Fibroblast of upper back skin (primary cell): Measurements from ENCODE around the gene NFAT5.
A peak's percentile ranks its signal among the peaks of the same experiment; 100 is the strongest.
"Not testable (repeated sequence)": the region's sequence is repeated elsewhere in the genome, so short reads cannot be mapped to it uniquely, and the experiment has no call there.

Source experiments
- DNase-seq: peaks from one replicate; pipeline ENCODE4 v3.0.0-alpha.2; 2013

The NFAT5 gene

DNA sequence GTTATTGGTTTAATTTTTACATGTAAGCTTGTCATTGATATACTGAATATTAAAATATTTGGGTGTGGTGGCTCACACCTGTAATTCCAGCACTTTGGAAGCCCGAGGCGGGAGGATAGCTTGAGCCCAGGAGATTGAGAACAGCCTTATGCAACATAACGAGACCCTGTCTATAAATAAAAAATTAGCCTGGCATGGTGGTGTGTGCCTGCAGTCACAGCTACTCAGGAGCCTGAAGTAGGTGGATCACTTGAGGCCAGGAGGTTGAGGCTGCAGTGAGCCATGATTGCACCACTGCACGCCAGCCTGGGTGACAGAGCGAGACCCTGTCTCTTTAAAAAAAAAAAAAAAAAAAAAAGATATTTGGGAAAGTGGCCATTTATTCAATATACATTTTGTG is 32.3 kb downstream of the NFAT5 start:
- DNase-seq: no peak

DNA sequence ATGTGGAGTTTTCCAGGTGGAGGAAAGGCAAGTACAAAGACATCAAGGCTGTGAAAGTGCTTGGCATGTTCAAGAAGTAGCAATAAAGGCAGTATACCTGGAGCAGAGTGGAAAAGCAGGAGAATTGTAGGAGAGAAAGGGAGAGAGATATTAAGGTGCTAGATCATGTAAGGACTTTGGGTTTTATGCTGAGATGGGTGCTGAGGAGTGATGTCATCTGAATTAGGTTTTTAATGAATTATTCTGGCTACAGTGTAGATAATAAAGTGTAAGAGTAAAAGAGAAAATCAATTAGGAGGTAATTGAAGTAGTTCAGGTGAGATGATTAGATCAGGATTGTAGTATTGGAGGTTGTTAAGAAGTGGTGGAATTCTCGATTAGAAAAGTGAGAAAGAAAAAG is 34.0 kb downstream of the NFAT5 start:
- no peak for DNase-seq

DNA sequence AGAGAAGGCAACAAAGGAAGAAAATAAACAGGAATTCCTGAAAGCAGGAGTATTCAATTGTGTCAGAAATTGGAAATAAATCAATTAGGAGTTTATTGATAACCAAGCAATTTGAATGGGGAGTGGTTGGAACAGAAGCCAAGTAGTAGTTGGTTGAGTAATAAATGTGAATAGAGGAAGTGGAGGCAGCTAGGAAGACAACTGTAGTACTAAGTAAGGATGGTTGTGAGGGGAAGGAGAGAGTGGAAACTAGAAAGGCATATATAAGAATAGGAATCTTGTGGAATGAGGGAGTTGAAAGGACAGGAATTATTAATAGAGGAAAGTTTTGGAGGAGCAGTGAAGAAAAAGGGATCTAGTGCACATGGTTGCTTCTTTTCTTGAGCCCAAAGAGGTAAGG is 34.4 kb downstream of the NFAT5 start:
- no peak for DNase-seq

DNA sequence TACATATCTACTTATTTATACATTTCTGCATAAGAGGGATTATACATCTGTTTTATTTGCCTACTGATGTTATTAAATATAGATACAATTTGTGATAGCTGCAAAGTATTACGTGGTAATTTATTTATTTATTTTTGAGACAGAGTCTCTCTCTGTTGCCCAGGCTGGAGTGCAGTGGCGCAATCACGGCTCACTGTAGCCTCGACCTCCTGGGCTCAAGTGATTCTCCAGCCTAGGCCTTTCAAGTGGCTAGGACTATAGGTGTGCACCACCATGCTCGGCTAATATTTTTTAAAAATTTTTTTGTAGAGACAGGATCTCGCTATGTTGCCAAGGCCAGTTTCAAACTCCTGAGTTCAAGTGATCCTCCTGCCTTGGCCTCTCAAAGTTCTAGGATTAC is 35.5 kb downstream of the NFAT5 start:
- no peak for DNase-seq

DNA sequence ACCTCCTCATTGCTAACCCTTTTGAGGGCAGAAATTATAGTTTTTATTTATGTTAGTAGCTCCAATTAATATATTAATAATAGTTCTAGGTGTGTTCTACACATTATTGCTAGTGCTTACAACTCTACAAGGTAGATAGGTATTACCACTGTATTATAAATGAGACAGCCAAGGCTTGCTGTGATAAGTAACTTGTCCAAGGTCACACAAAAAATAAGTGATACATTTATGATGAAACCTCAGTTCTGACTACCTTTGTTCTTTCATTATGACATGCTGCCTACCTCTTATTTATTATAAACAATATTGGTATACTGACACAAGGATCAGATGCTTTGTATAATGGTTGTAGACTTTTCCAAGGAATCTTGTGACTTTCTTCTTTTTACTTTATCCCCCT is 41.2 kb downstream of the NFAT5 start:
- DNase-seq: no peak

DNA sequence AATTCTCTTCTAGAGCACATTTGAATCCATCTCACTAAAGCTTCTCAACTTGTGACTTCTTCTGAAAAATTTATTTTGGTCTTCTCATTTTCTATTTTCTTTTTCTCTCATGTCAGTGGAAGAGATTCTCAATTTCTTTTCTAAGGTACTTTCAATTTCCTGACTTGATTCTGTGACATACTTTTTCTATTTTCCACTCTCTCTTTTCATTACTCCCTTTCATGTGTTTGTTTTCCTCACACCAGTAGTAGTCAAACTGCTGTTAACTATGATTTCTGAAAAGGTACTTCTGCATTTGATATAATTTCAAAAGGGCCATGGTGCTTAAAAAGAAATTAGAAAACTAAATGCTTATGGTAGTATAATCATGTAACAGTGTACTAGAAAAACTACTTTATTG is 41.9 kb downstream of the NFAT5 start:
- no peak for DNase-seq

DNA sequence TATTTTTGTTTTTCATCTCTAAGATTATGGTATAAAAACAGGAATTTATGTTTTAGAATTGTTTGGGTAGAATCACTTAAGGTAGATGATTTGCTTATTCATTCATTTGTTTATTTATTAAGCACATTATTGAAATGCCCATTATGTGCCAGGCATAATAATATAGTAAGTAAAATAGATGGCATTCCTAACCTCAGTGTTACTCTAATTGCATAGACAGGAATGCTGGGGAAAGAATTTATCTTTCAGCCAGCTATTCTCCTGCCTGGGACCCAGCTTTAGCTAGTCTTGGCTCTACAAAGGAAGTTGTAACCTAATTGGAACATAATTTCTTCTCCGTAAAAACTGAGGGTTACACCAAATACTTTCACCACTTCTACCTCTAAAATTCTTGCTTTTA is 44.6 kb downstream of the NFAT5 start:
- peak; percentile 22 for DNase-seq

DNA sequence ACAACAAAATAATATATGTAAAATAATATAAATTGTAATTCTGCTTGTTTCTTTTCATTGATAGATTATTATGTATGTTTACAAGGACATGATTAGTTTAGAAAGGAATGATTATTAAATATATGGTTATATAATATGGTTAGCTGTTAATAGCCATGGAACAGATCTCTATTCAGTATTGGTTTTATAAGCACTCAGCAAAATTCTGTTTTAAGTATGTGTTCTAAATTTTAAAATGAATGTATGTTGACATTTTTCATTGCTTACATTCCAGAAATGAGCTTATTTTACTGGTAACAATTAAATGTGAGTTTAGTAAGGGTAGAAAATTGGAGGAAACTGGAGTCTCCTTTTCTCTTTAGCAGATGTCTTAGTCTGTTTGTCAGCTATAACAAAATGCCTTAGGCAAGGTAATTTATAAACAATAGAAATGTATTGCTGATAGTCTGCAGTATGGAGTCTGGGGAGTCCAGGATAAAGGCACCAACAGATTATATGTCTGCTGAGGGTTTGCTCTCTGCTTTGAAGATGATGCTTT is 45.4 kb downstream of the NFAT5 start:
- no peak for DNase-seq

DNA sequence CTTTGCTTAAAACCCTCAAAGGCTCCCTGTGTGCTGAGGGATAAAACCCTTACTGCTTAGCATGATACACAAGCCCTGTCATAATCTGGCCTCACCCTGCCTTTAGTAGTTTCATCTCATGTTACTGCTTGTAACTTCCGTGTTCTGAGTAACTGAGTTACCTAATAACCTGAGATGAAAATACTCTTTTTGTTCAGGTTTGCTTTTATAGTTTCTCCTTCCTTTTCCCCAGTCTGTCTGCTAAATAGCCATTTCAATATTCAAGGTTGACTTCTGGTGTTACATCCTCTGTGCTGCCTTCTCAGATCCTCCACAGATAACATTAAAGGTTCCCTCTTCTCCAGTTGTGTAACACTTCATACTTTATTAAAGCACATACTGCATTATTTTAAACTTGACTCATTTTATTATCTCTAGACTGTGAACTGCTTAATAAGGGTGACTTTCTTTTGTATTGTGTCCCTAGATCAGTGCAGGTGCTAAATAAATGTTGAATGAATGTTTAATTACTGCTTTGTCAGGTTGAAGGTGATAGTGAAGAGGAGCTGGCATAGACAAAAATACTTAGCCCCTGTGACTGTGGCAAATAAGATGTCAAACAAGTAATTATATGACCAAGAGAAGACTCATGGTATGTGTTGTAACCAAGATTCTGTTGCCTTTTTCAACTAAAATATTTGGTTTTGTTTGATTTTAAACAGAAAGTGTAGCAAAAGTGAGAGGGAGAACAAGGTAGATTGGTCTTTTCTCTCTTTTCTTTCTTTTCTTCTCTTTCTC is 47.8 kb downstream of the NFAT5 start:
- DNase-seq: no peak

DNA sequence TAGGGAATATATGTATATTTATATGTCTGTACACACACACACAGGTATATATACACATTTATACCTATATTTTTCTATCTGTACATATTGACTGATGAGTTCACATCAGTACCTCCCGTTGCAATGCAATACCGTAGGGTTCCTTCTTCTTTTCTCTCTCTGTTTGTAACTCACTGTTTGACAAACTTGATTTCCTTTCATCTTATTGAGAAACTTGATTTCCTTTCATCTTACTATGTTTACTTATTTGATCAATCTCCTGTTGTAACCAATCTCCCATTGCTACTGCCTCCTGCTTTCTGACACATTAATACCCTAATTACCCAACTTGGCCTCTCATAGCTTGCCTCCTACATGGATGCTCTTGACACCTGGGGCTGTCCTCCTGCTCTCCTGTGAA is 49.8 kb downstream of the NFAT5 start:
- DNase-seq: no peak

DNA sequence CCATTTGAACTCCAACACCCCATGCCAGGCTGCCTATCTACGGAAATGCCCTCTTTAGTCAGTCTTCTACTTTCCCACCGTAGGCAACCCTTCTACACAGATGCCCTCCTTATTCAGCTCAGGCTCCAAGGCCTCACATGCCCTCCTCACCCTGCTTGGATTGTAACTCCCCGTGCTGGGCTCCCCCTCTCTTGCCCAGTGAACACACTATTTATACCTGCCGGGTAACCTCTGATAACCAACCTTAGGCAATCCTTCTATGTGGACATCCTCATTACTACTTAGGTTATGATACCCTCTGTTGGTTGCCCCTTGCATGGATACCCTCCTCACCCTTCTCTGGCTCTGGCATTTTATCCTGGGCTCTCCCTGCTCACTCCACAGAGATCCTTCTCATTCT is 50.3 kb downstream of the NFAT5 start:
- no peak for DNase-seq

DNA sequence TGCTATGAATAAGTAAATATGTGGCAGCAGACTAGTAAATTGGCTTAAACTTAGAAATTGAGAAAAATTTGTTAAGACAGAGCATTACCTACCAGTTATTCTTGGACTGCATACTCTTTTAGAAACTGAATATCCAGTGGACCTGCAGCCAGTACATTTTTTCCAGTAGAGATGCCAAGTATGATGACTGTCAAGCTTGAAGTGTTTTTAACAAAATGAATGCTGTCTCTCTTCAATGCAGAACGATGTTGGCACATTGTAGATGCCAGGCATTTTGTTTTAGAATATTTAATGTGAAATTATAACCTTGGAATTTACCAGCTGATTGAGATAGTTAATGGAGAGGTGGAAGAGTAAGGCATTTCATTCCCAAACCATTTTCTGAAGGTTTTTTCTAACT is 52.5 kb downstream of the NFAT5 start:
- no peak for DNase-seq

DNA sequence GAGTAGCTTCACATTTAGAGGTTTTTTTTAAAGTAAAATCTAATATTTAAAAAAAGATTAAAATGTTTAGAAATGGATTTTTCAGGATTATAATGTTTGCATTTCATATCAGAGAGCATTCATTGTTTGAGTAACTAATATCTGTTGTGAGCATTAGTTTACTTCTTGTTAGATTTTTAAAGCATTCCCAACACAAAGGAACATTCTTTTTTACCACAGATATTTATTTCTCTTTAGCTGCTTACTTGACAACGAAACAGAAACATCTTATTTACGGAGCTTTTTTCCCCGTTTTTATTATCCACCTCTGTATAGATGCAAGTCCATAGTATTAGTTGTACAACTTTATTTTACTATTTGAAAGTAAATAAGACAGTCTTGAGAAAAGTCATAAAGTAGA is 53.0 kb downstream of the NFAT5 start:
- no peak for DNase-seq

DNA sequence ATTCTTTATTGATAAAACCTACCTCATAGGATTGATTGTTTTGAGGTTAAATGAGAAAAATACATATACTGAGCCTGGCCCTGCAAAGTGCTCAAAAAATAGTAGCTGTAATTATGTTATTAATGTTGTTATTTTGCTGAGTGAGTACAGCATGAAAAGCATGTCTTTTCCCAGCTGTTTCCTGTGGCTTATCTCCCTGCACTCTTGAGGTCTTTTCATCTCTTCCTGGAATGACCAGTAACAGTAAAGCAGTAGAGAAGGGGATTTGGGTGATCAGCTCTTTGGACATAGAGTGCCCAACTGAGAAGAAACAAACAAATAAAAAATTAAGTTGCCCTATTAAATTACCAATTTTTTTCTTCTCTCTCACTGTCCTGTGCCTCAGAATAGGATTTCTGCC is 53.7 kb downstream of the NFAT5 start:
- DNase-seq: no peak

DNA sequence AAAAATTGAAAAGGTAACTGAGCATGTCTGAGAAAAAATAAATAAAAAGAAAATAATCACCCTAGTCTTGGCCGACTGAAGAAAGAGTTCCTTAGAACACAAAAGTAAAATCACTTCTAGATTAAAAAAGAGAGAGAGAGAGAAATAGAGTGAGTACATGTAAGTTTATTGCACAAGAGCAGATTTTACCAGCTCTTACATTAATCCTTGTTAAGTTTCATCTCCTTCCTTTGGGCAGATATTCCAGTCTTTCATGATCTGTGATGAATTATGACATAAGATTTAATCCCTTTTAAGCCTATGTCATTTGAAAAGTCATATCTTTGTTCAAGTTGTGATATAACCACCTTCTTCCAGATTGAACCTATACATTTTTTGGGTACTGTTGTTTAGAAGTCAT is 54.8 kb downstream of the NFAT5 start:
- no peak for DNase-seq

DNA sequence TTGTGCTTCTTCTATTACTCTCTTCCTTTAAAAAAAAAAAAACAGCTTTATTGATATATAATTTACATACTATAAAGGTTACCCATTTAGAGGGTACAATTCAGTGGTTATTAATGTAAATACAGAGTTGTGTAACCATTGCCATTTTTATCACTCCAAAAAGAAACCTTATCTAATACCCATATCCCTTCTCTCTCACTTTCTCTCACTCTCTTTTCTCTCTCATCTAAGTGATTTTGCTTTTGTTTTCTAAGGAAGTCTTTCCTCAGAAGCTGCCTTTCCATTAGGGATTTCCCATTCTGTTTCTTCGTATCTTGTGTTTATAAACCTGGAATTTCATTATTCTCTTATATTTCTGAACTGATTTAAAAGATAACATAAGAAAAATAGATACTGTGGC is 55.5 kb downstream of the NFAT5 start:
- DNase-seq: no peak

DNA sequence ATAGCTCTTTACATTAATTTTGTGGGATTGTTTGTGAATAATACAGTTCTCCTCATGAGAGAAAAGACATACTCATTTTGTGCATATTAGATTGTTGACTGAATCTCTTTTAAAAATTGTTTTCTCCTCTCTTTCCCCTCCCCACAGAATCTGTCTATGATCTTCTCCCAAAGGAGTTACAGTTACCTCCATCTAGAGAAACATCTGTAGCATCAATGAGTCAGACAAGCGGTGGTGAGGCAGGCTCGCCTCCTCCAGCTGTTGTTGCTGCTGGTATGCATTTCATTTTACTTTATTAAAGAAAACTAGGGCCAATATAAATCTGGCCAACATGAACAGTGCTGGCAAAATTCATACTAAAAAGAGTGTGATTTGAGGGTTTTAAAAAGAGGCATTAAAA is 60.5 kb downstream of the NFAT5 start:
- peak; percentile 48 for DNase-seq

DNA sequence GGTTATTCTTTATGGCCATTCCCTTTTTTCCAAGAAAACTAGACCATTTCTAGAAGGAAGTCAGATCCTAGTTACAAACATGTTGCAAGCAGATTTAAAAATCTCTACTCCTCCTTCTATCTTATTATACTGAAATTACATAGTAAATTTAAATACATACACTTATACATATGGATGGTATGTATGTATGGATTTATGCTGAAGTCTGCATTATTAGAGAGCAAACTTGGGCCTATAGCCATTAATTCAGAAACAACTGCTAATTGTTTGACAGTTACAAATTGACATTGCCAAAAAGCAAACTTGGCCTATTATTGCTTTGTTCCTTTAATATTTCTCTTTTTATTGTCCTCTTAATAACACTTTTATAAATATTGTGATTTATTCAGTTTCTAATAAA is 67.1 kb downstream of the NFAT5 start:
- DNase-seq: no peak

DNA sequence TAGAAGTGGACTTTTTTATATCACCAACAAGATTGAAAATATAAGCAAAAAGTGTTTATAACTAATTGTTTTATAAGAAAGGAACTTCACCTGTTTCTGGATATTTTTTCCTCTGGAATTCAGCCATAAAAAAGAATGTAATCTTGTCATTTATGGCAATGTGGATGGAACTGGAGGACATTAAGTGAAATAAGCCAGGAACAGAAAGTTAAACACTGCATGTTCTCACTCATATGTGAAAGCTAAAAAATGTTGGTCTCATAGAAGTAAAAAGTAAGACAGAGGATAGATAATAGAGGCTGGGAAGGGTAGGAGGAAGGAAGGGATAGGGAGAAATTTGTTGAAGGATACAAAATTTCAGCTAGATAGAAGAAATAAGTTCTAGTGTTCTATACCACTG is 67.6 kb downstream of the NFAT5 start:
- no peak for DNase-seq

DNA sequence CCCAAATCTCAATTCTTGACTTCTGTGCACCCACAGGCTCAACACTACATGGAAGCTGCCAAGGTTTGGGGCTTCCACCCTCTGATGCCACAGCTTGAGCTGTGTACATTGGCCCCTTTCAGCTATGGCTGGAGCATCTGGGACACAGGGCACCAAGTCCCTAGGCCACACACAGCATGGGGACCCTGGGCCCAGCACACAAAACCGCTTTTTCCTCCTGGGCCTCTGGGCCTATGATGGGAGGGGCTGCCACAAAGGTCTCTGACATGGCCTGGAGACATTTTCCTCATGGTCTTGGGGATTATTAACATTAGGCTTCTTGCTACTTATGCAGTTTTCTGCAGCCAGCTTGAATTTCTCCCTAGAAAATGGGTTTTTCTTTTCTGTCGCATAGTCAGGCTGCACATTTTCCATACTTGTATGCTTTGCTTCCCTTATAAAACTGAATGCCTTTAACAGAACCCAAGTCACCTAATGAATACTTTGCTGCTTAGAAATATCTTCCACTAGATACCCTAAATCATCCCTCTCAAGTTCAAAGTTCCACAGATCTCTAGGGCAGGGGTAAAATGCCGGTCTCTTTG is 70.9 kb downstream of the NFAT5 start:
- not testable (repeated sequence) for DNase-seq

DNA sequence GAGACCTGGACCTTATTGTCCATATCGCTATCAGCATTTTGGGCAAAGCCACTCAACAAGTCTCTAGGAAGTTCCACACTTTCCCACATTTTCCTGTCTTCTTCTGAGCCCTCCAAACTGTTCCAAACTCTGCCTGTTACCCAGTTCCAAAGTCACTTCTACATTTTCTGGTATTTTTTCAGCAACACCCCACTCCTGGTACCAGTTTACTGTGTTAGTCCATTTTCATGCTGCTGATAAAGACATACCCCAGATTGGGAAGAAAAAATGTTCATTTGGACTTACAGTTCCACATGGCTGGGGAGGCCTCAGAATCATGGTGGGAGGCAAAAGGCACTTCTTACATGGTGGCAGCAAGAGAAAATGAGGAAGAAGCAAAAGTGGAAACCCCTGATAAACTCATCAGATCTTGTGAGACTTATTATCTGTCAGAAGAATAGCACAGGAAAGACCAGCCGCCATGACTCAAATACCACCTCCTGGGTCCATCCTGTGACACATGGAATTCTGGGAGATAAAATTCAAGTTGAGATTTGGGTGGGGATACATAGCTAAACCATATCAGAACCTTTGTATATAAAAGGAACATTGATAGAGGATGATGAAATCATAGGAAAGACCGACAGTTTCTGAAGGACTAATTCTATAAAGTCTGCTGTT is 71.6 kb downstream of the NFAT5 start:
- DNase-seq: not testable (repeated sequence)

DNA sequence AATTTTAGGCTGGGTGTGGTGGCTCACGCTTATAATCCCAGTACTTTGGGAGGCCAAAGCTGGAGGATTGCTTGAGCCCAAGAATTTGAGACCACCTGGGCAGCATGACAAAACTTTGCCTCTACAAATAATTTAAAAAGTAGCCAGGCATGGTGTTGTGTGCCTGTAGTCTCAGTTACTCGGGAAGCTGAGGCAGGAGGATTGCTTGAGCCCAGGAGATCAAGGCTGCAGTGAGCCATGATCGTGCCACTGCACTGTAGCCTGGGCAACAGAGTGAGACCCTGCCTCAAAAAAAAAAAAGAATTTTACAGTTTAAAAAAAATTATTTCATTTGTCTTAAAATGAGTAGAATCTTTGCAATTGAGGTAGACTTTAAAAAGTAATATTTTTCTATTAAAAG is 78.2 kb downstream of the NFAT5 start:
- not testable (repeated sequence) for DNase-seq

DNA sequence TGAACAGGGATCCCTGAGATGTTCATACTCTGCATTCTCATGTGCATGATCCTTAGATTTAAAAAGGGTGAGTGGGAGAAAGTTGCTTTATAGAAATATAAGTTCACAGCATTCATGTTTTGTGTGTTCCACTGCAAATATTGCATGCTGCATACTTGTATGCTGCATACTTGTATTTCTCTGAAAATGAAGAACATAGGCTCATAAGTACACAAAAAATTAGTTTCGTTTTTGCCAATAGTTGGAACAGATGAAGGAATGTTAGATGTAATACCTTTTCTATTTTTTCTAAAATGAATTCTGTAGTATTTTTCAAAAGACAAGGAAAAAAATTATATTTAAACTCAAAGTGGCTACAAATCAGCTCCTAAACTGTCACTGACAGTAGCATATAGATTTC is 79.0 kb downstream of the NFAT5 start:
- DNase-seq: no peak

DNA sequence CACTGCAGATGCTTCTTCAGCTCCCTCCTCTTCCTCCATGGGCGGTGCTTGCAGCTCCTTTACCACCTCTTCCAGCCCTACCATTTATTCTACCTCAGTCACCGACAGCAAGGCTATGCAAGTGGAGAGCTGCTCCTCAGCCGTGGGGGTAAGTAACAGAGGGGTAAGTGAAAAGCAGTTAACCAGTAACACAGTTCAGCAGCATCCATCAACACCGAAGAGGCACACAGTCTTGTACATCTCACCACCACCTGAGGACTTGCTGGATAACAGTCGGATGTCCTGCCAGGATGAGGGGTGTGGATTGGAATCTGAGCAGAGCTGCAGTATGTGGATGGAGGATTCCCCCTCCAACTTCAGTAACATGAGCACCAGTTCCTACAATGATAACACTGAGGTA is 81.3 kb downstream of the NFAT5 start:
- DNase-seq: no peak
